ENCODE measurements around the gene SETD3. TPM values are rescaled to one million over a fixed set of nuclear protein-coding genes. Genes with fewer than 3 reads are reported as not detected.

The SETD3 gene
- total and polyA plus RNA-seq, 2 of the 8 experiments (the other 6 are each of a cell fraction or from before 2014, with no cell fraction given), result 24.0 to 64.0 TPM

GRCh38 chr14:99524804-99525698, 44.4 kb upstream of the SETD3 start:
- Histone ChIP-seq H3K4me1 (replicated peaks in 1 of 4; ENCODE audit: control insufficient read depth in 3 of 4, insufficient read depth in 4 of 4, low read length in 3 of 4) (peaks cover 11 to 51% (median 37%) of the 10 kb centered on the region in 4 experiments), H2AK5ac (ENCODE audit: low read depth, low read length) (peak overlapping the region; percentile 48; the same call in 1 of the 2 replicates), H4K20me1 (replicated peaks in 1 of 2; ENCODE audit: control insufficient read depth in 1 of 2, insufficient read depth in 2 of 2, low read length in 2 of 2) (no peaks in the 10 kb centered on the region), H4K5ac (ENCODE audit: insufficient read length, low read depth, low read length) (no peak overlapping the region), H3K4me2 (ENCODE audit: insufficient read depth in 1 of 2, low read depth in 2 of 2, low read length in 2 of 2) (peak overlapping the region; percentile 30 to 31; a peak in 1 of 4 replicates), H3K4me3 (ENCODE audit: extremely low read depth in 1 of 4, insufficient read depth in 2 of 4, low read depth in 3 of 4, low read length in 4 of 4) (no peak overlapping the region), H3K27me3 (replicated peaks in 1 of 4; ENCODE audit: control insufficient read depth in 3 of 4, extremely low read depth in 1 of 4, insufficient read depth in 3 of 4, low read length in 3 of 4) (no peaks in the 10 kb centered on the region), H2BK12ac (ENCODE audit: low read depth, low read length) (no peak overlapping the region; the same call in 1 of the 2 replicates), H2BK5ac (ENCODE audit: low read depth, low read length) (no peak overlapping the region), H3K23me2 (ENCODE audit: low read depth, low read length) (0 out of 2 replicates have a peak, but pooled peaks cover 2% of the 10 kb centered on the region), H3K18ac (ENCODE audit: extremely low read depth, low read length) (peak overlapping the region; percentile 19; the same call in 1 of the 2 replicates), H3K56ac (replicated peaks; ENCODE audit: insufficient read length, low read depth, low read length) (no peak overlapping the region), H2BK20ac (ENCODE audit: low read length) (0 out of 2 replicates have a peak overlapping the region, but pooled peaks have one; percentile 48), H2AFZ (ENCODE audit: low read length) (no peak overlapping the region), H3K79me2 (ENCODE audit: control insufficient read depth in 1 of 2, insufficient read depth in 2 of 2, low read length in 2 of 2) (peaks cover 0 to 3% of the 10 kb centered on the region in 2 experiments; a peak in 1 of 4 replicates), H3K27ac (ENCODE audit: low read depth, low read length) (no peak overlapping the region), H3K79me1 (ENCODE audit: low read depth, low read length) (peaks cover 16% of the 10 kb centered on the region), H3K9me3 (ENCODE audit: insufficient read depth in 2 of 2, low read depth in 1 of 2, low read length in 1 of 2) (no peaks in the 10 kb centered on the region), H4K91ac (replicated peaks; ENCODE audit: insufficient read length, low read length) (no peak overlapping the region), H3K4ac (replicated peaks; ENCODE audit: insufficient read length, low read depth, low read length) (no peak overlapping the region), H3K14ac (ENCODE audit: insufficient read length) (no peak overlapping the region), H2BK120ac (replicated peaks; ENCODE audit: low read depth, low read length) (no peak overlapping the region), H3K23ac (ENCODE audit: insufficient read length) (no peak overlapping the region), H2BK15ac (ENCODE audit: low read length) (no peak overlapping the region), H4K8ac (ENCODE audit: extremely low read depth, insufficient read depth, low read length) (no peak overlapping the region), H3K36me3 (ENCODE audit: control insufficient read depth in 2 of 4, insufficient read depth in 4 of 4, low read length in 3 of 4) (no peaks in the 10 kb centered on the region), H3K9ac (replicated peaks in 1 of 4; ENCODE audit: extremely low read depth in 1 of 4, low read depth in 3 of 4, low read length in 3 of 4) (no peak overlapping the region)
- no peak for TF ChIP-seq CBX8 (IDR thresholded peaks at IDR 0.05; ENCODE audit: borderline replicate concordance, low read depth, low read length)
- TF ChIP-seq CTCF (IDR thresholded peaks at IDR 0.05; ENCODE audit: control extremely low read depth in 1 of 3, insufficient read depth in 1 of 3, low read depth in 1 of 3, low read length in 3 of 3), result peak in 2 of 3 experiments; percentile 15 to 51; a peak in 2 of 4 replicates
- no peak for TF ChIP-seq HDAC6 (IDR thresholded peaks at IDR 0.05; ENCODE audit: low read depth, low read length)
- TF ChIP-seq RAD21 (IDR thresholded peaks at IDR 0.05 in 1 of 2, conservative IDR thresholded peaks at IDR 0.05 in 1 of 2; ENCODE audit: low read depth in 2 of 2, low read length in 2 of 2), result peak; percentile 38 to 54
- ChIA-PET POLR2A (ENCODE audit: partially characterized antibody) (interaction anchor here (0.7 to 1.4 kb wide), 5 partner anchors 9 to 79 kb away, joined by 3 to 5 read pairs (median 3); partner anchors contain the start of genes CCDC85C, CCNK and SETD3), CTCF (ENCODE audit: partially characterized antibody) (interaction anchor here (0.7 to 6.5 kb wide), 29 partner anchors 12 to 163 kb away, joined by 3 to 40 read pairs (median 4); partner anchors contain the start of genes CCNK and SETD3)
- DNase-seq (ENCODE audit: low read depth in 1 of 2, low spot score in 2 of 2) (no peak), FAIRE-seq (no peak)
- WGBS, 2 experiments (ENCODE audit: extremely low coverage in 1 of 2, insufficient coverage in 1 of 2, insufficient read length in 1 of 2, insufficient replicate concordance in 2 of 2, low coverage in 1 of 2, low lambda C conversion rate in 2 of 2, missing lambda C conversion rate in 1 of 2), result 65% methylated on average over 17 of the region's 17 CpGs; no CpG with 5 or more reads in 1 of the 2 experiments

All from H1 (cell line).